Caco-2 (cell line): ENCODE data around the gene ZNF653. TPM values are rescaled to one million over a fixed set of nuclear protein-coding genes. Genes with fewer than 3 reads are reported as not detected.
"Not testable (repeated sequence)": the region's sequence is repeated elsewhere in the genome, so short reads cannot be mapped to it uniquely, and the experiment has no call there.

ENCODE experiments used
- BruUV-seq: library from RNA; stranded (reverse); fragments of 400-500 nt; replicated peaks from 2 replicates; lab custom pipeline; 2021; lab: Mats Ljungman, UMichigan
- CTCF ChIA-PET: fragments of 300-600 bp; sonication (Branson Sonifier 250); formaldehyde crosslinking; loops from one replicate; lab custom pipeline; 2022; ENCODE audit warnings: antibody characterized with exemption; lab: Charles Lee
- POLR2A ChIA-PET: fragments of 300-600 bp; sonication (Branson Sonifier 250); formaldehyde crosslinking; loops from one replicate; lab custom pipeline; 2022; ENCODE audit warnings: antibody characterized with exemption; lab: Charles Lee
- DNase-seq, 2 experiments: peaks; one replicate each; pipeline versions ENCODE4 v3.0.0 to v3.0.0-alpha.2; 2020 to 2022
- H3K27me3 ChIP-seq: replicated peaks from 2 replicates; pipeline ENCODE4 v1.6.0; 2011; ENCODE audit warnings: low read length; ENCODE audit not compliant: control insufficient read depth, insufficient read depth
- H3K36me3 ChIP-seq: 2 replicates; pipeline ENCODE4 v1.5.1; 2011; ENCODE audit warnings: low read length; ENCODE audit not compliant: control insufficient read depth, insufficient read depth
- H3K4me1 ChIP-seq: fragments of 250-450 bp; sonication (Bioruptor Pico); 2 replicates; pipeline ENCODE4 v1.5.1; 2020; ENCODE audit warnings: mild to moderate bottlenecking
- H3K4me3 ChIP-seq: 2 replicates; pipeline ENCODE4 v1.5.1; 2011; ENCODE audit warnings: low read depth, mild to moderate bottlenecking, control low read depth, low read length
- H3K9me3 ChIP-seq: fragments of 250-450 bp; sonication (Bioruptor Pico); 2 replicates; pipeline ENCODE4 v1.5.1; 2020; ENCODE audit warnings: mild to moderate bottlenecking, moderate library complexity
- H3K27ac Mint-ChIP-seq: one replicate; pipeline ENCODE4 v1.8.0; 2022; ENCODE audit warnings: mixed read lengths; ENCODE audit not compliant: unreplicated experiment
- H3K27me3 Mint-ChIP-seq: one replicate; pipeline ENCODE4 v1.8.0; 2022; ENCODE audit warnings: mixed read lengths; ENCODE audit not compliant: insufficient read depth, unreplicated experiment
- H3K36me3 Mint-ChIP-seq: one replicate; pipeline ENCODE4 v1.8.0; 2022; ENCODE audit warnings: mild to moderate bottlenecking, mixed read lengths; ENCODE audit not compliant: insufficient read depth, unreplicated experiment
- H3K4me1 Mint-ChIP-seq: one replicate; pipeline ENCODE4 v1.8.0; 2022; ENCODE audit warnings: low read depth, mixed read lengths; ENCODE audit not compliant: unreplicated experiment
- H3K4me3 Mint-ChIP-seq: one replicate; pipeline ENCODE4 v1.8.0; 2022; ENCODE audit warnings: mild to moderate bottlenecking, moderate library complexity, mixed read lengths; ENCODE audit not compliant: unreplicated experiment
- H3K9me3 Mint-ChIP-seq: one replicate; pipeline ENCODE4 v1.8.0; 2022; ENCODE audit warnings: mixed read lengths; ENCODE audit not compliant: unreplicated experiment
- intact Hi-C: fragments of 100-400 bp; cut with micrococcal nuclease; formaldehyde crosslinking; loops from one replicate; pipeline ENCODE4 v1.10.0; 2022; ENCODE audit not compliant: unreplicated experiment
- total RNA-seq: library from RNA; stranded (reverse); gene quantifications from 2 replicates; pipeline ENCODE4 v1.2.3, GENCODE V29; 2022
- TF ChIP-seq, protein P1 (sequence below), 2 experiments: fragments of 200-600 bp in 1 of 2; IDR thresholded peaks; 1 replicate in 1 of 2; 2 replicates in 1 of 2; pipeline versions ENCODE4 v1.5.1 to v1.8.0; 2011 to 2022; ENCODE audit warnings: antibody characterized with exemption in 1 of 2, control low read depth in 1 of 2, inconsistent platforms in 1 of 2, low read depth in 1 of 2, low read length in 1 of 2, mild to moderate bottlenecking in 1 of 2, moderate library complexity in 1 of 2; ENCODE audit not compliant: insufficient read depth in 1 of 2, severe bottlenecking in 1 of 2, unreplicated experiment in 1 of 2

ZNF653 gene
- total RNA-seq, 1 experiment from 2014 or later: 6.1 TPM

DNA sequence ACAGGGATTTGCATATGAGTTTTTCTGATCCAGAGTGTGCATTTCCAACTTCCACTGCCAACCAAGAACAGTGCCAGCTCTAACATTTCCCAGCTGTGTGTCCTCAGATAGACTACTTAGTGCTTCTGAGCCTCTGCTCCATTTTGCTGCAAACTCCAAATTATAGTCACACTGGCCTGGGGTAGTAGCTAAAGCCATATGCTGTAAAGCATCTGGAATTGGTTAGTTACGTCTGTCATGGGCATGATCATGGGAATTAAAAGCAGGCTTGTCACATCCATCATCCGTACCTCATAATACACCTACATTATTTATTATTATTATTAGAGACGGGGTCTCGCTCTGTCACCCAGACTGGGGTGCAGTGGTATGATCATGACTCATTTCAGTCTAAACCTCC, 31.9 kb downstream of the ZNF653 start:
- DNase-seq: no peak
- intact Hi-C loops: no loop called here
- TF ChIP-seq, protein P1, sequence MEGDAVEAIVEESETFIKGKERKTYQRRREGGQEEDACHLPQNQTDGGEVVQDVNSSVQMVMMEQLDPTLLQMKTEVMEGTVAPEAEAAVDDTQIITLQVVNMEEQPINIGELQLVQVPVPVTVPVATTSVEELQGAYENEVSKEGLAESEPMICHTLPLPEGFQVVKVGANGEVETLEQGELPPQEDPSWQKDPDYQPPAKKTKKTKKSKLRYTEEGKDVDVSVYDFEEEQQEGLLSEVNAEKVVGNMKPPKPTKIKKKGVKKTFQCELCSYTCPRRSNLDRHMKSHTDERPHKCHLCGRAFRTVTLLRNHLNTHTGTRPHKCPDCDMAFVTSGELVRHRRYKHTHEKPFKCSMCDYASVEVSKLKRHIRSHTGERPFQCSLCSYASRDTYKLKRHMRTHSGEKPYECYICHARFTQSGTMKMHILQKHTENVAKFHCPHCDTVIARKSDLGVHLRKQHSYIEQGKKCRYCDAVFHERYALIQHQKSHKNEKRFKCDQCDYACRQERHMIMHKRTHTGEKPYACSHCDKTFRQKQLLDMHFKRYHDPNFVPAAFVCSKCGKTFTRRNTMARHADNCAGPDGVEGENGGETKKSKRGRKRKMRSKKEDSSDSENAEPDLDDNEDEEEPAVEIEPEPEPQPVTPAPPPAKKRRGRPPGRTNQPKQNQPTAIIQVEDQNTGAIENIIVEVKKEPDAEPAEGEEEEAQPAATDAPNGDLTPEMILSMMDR (IDR thresholded peaks at IDR 0.05; ENCODE audit: insufficient read depth in 1 of 2, low read depth in 1 of 2, low read length in 1 of 2, severe bottlenecking in 1 of 2, unreplicated experiment in 1 of 2): no peak
- H3K4me1 ChIP-seq: no peaks in the 10 kb centered on the region
- H3K9me3 ChIP-seq: no peaks in the 10 kb centered on the region
- H3K27me3 Mint-ChIP-seq: peaks cover 5% of the 10 kb centered on the region
- no peak overlapping the region for H3K4me3 Mint-ChIP-seq
- H3K4me1 Mint-ChIP-seq: no peaks in the 10 kb centered on the region
- no peak overlapping the region for H3K4me3 ChIP-seq
- H3K9me3 Mint-ChIP-seq: no peaks in the 10 kb centered on the region
- no TSS peak for BruUV-seq
- no peak overlapping the region for H3K27ac Mint-ChIP-seq
- ChIA-PET CTCF (interaction anchor here (0.9 kb wide), 1 partner anchor 9 kb away, joined by 3 read pairs; no protein-coding TSS in a partner anchor), POLR2A (no interaction called here)
- H3K27me3 ChIP-seq: no peaks in the 10 kb centered on the region
- H3K36me3 ChIP-seq: no peaks in the 10 kb centered on the region
- H3K36me3 Mint-ChIP-seq: no peaks in the 10 kb centered on the region

DNA sequence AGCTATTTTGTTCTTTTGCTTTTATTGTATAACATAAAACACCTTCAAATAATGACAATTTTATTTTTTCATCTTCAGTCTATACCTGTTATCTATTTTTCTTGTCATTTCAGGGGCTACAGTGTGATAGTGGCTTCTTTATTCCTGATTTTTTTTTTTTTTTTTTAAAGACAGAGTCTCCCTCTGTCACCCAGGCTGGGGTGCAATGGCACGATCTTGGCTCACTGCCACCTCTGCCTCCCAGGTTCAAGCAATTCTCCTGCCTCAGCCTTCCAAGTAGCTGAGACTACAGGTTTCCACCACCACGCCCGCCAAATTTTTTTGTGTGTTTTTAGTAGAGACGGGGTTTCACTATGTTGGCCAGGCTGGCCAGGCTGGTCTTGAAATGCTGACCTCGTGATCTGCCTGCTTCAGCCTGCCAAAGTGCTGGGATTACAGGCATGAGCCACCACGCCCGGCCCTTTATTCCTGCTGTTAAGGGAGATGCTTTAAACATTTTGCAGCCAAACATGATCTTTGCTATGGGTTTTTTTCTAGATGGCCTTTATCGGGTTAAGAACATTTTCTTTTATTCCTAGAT, 37.3 kb downstream of the ZNF653 start:
- H3K27me3 Mint-ChIP-seq, H3K9me3 ChIP-seq, H3K27me3 ChIP-seq, H3K4me1 ChIP-seq, intact Hi-C loops, H3K36me3 Mint-ChIP-seq, H3K4me1 Mint-ChIP-seq, H3K4me3 ChIP-seq, DNase-seq, H3K36me3 ChIP-seq, H3K4me3 Mint-ChIP-seq, H3K27ac Mint-ChIP-seq, H3K9me3 Mint-ChIP-seq, BruUV-seq: not testable (repeated sequence)
- ChIA-PET POLR2A (interaction anchor here (0.6 to 0.7 kb wide), 3 partner anchors 49 to 350 kb away, joined by 4 to 5 read pairs (median 5); partner anchors contain the start of gene RGL3), CTCF (interaction anchor here (1.5 kb wide), 1 partner anchor 87 kb away, joined by 5 read pairs; no protein-coding TSS in a partner anchor)

DNA sequence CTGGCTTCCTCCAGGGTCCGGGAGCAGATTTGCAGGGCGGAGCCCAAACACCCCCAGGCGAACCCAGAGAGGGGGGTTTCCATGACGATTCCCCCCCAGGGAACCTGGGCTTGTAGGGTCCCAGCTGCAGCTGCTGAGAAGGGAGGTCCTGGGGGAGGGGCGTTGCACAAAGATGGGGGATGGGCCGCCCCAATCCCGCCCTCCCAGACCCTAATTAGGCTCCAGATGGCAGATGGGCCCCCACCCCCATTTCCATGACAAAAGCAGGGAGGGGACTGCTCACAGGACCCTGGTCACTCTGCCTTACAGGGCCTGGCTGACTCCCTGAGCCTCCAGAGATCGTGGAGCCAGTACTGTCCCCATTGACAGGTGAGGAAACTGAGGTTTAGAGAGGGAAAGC, 40.0 kb downstream of the ZNF653 start:
- TF ChIP-seq, protein P1 (IDR thresholded peaks at IDR 0.05; ENCODE audit: insufficient read depth in 1 of 2, low read depth in 1 of 2, low read length in 1 of 2, severe bottlenecking in 1 of 2, unreplicated experiment in 1 of 2): no peak
- Histone ChIP-seq H3K36me3 (no peaks in the 10 kb centered on the region), H3K4me3 (no peak overlapping the region), H3K27me3 (no peaks in the 10 kb centered on the region), H3K4me1 (no peaks in the 10 kb centered on the region), H3K9me3 (no peaks in the 10 kb centered on the region)
- Mint-ChIP-seq H3K27ac (no peak overlapping the region), H3K4me1 (no peaks in the 10 kb centered on the region), H3K4me3 (no peak overlapping the region), H3K36me3 (no peaks in the 10 kb centered on the region), H3K27me3 (no peaks in the 10 kb centered on the region), H3K9me3 (no peaks in the 10 kb centered on the region)
- DNase-seq: no peak
- ChIA-PET POLR2A (no interaction called here), CTCF (no interaction called here)
- BruUV-seq: no TSS peak
- intact Hi-C loops: no loop called here
